HG02623 (cell line): Measurements from ENCODE around the gene SARM1.

Experiments used
- ATAC-seq: cut with Tn5 transposase; IDR thresholded peaks from one replicate; pipeline ENCODE4 v1.9.1; 2021; ENCODE audit warnings: moderate library complexity; ENCODE audit not compliant: unreplicated experiment

SARM1 gene

GRCh38 chr17:28392491-28392890 is 21.0 kb downstream of the SARM1 start:
- ATAC-seq = no peak

- no peak for ATAC-seq
Observed at GRCh38 chr17:28394337-28395116, 23.0 kb downstream of the SARM1 start.

- ATAC-seq = no peak
Observed at GRCh38 chr17:28395426-28395825, 23.9 kb downstream of the SARM1 start.

GRCh38 chr17:28395968-28396367 is 24.5 kb downstream of the SARM1 start:
- no peak for ATAC-seq

GRCh38 chr17:28396635-28397239 is 25.2 kb downstream of the SARM1 start:
- ATAC-seq = no peak

GRCh38 chr17:28397275-28397674 is 25.8 kb downstream of the SARM1 start:
- ATAC-seq = no peak

GRCh38 chr17:28397687-28398279 is 26.3 kb downstream of the SARM1 start:
- ATAC-seq = no peak

GRCh38 chr17:28398280-28398981 is 26.9 kb downstream of the SARM1 start:
- ATAC-seq = no peak

- no peak for ATAC-seq
Observed at GRCh38 chr17:28399808-28400207, 28.3 kb downstream of the SARM1 start.

GRCh38 chr17:28402224-28402630 is 30.7 kb downstream of the SARM1 start:
- no peak for ATAC-seq

GRCh38 chr17:28402844-28403243 is 31.4 kb downstream of the SARM1 start:
- no peak for ATAC-seq

- ATAC-seq = no peak
Observed at GRCh38 chr17:28404007-28404406, 32.5 kb downstream of the SARM1 start.

GRCh38 chr17:28404461-28404811 is 32.9 kb downstream of the SARM1 start:
- no peak for ATAC-seq

- ATAC-seq = no peak
Observed at GRCh38 chr17:28404812-28405570, 33.5 kb downstream of the SARM1 start.

- no peak for ATAC-seq
Observed at GRCh38 chr17:28405632-28406472, 34.4 kb downstream of the SARM1 start, which contains the start of gene SLC46A1. TSS of gene SLC46A1 (minus strand) at chr17:28406212. CDS start at chr17:28406114, 98 bp downstream.

- ATAC-seq = no peak
Observed at GRCh38 chr17:28406473-28406814, 35.0 kb downstream of the SARM1 start.

- ATAC-seq = no peak
Observed at GRCh38 chr17:28407130-28407973, 35.9 kb downstream of the SARM1 start.

GRCh38 chr17:28407974-28408306 is 36.4 kb downstream of the SARM1 start:
- ATAC-seq = no peak

- ATAC-seq = no peak
Observed at GRCh38 chr17:28412099-28412498, 40.6 kb downstream of the SARM1 start.
